Activated CD4-positive, alpha-beta T cell treated with anti-CD3 and anti-CD28 coated beads, Interleukin-2, amount 50 U/mL, for 16 hours (primary cell): ENCODE results near the gene SLC25A38.
"Not testable (repeated sequence)": the region's sequence is repeated elsewhere in the genome, so short reads cannot be mapped to it uniquely, and the experiment has no call there.

Source experiments
- DNase-seq: peaks from one replicate; pipeline ENCODE4 v3.0.0-alpha.2; 2020

The SLC25A38 gene

GRCh38 chr3:39408493-39409372 is 25.6 kb downstream of the SLC25A38 start:
- DNase-seq: peak; percentile 77

- DNase-seq: no peak
Measured at GRCh38 chr3:39409514-39410136, 26.5 kb downstream of the SLC25A38 start.

DNA sequence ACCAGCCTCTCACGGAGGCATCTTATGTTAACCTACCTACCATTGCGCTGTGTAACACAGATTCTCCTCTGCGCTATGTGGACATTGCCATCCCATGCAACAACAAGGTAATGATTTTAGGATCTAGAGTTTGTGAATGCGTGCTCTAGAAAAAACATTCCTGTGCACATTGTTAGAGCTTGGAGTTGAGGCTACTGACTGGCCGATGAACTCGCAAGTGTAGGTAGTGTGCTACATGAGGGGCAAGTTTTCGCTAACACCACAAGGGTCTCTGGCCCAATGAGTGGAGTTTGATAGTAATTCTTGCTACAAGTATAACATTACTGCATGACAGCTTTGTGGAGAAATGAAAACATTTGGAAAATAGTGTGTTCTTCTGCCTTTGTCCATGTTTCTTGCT is 27.7 kb downstream of the SLC25A38 start:
- no peak for DNase-seq

- DNase-seq: no peak
Measured at GRCh38 chr3:39412668-39413260, 29.6 kb downstream of the SLC25A38 start.

GRCh38 chr3:39413691-39414420 is 30.7 kb downstream of the SLC25A38 start:
- DNase-seq: peak; percentile 11

GRCh38 chr3:39414421-39414907 is 31.3 kb downstream of the SLC25A38 start:
- peak; percentile 18 for DNase-seq

GRCh38 chr3:39415302-39415701 is 32.1 kb downstream of the SLC25A38 start:
- peak; percentile 14 for DNase-seq

DNA sequence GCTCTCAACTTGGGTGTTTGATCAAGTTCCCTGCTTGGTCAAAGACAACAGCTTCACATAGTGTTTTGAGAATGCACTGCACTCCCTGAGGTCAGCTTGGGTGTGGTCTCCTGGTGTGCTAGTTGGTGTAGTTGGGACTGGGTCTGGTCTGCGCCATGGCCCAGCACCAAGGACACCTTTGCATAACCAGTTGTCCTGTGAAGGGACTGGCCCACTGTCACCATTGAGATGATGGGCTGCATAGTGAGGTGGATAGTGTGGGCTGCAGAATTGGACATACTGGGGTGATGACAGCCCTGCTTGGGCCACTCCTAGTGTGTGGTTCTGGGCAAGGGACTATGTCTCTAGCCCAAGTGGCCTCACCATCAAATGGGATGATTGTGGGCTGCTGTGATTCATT is 32.8 kb downstream of the SLC25A38 start:
- DNase-seq: peak; percentile 34

GRCh38 chr3:39416998-39417397 is 33.8 kb downstream of the SLC25A38 start:
- DNase-seq: not testable (repeated sequence)

DNA sequence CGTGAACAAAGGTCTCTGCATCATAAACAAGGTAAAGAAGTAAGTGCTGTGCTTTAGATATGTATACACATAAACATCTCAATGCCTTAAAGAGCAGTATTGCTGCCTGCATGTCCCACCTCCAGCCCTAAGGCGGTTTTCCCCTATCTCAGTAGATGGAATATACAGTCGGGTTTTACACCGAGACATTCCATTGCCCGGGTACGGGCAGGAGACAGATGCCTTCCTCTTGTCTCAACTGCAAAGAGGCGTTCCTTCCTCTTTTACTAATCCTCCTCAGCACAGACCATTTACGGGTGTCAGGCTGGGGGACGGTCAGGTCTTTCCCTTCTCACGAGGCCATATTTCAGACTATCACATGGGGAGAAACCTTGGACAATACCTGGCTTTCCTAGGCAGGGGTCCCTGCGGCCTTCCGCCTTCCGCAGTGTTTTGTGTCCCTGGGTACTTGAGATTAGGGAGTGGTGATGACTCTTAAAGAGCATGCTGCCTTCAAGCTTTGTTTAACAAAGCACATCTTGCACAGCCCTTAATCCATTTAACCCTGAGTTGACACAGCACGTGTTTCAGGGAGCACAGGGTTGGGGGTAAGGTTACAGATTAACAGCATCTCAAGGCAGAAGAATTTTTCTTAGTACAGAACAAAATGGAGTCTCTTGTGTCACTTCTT is 35.5 kb downstream of the SLC25A38 start:
- not testable (repeated sequence) for DNase-seq

- DNase-seq: no peak
Measured at GRCh38 chr3:39419742-39420315, 36.7 kb downstream of the SLC25A38 start.

DNA sequence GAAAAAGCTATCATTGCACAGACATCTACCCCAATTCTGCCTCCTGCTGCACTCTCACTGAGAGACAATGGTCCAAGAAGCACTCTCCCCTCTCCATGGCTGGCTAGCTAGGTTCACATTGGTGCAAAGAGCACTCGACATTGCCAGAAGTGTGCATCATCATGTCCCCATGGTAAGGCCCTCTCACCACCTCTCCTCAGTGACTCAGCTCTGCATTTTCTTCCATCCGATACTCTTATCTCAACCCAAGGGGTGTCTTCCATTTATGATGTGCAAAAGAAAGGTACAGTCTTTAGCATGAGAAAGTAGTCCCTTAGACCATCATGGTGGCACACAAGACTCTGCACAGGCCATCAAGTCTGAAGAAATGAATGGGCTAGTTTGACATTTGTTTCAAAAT is 37.4 kb downstream of the SLC25A38 start:
- DNase-seq: no peak

GRCh38 chr3:39423436-39423970 is 40.3 kb downstream of the SLC25A38 start:
- DNase-seq: no peak

GRCh38 chr3:39426312-39426711 is 43.1 kb downstream of the SLC25A38 start:
- no peak for DNase-seq

DNA sequence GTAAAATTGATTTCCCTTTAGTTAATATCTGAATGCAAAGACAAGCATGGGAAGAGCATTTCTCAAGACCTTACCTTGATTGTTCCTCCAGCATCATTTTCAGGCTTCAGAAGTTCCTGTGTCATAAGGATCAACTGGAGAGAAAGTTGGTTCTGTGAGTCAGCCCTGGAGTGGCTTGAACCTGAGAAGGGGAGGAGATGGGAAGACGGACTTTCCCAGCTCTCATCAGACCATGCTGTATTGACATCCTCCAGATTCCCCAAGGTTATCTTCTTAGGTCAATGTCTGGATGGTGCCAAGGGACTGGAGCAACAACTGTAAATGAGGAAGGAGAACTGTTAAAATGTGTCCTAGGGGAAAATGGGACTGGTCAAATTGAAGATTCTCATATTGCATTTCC is 44.3 kb downstream of the SLC25A38 start:
- DNase-seq: no peak

GRCh38 chr3:39428745-39429201 is 45.6 kb downstream of the SLC25A38 start:
- DNase-seq: no peak

DNA sequence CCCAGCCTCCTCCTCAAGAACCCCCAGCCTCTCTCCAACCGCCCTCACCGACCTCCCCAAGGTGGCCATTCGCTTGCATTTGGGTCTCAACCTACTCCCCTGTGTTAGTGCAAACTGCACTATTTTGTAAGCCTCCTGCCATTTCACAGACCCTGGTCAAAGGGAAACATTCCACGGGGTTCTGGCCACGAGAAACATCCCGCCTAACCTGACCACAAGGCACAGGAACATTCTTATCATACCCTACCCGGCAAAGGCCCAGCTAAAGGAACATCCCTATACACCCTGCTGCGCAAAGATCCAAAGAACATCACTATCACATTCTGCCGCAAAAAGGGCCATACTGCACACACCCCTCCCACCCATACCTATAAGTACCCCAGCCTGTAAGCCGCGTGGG is 46.3 kb downstream of the SLC25A38 start:
- DNase-seq: no peak

- DNase-seq: no peak
Measured at GRCh38 chr3:39432342-39432741, 49.2 kb downstream of the SLC25A38 start.

- no peak for DNase-seq
Measured at GRCh38 chr3:39433642-39434041, 50.5 kb downstream of the SLC25A38 start.

DNA sequence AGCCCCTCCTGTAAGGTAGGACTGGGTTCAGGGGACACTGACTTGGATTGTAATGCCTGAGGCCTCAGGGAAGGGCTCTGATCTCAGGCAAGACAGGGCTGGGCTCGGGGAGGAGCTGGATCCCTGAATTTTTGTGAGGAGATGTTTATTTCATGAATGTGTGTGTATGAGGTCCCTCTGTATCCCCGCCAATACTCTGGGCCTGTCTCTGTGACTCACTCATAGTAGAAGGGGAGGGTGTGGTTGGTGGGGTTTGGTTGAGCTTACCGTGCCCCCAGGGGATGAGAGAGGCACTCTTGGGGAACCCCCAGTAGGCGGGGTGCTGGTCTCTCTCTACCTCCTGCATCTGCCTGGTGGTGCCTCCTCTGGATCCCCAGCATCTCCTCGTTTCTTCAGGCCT is 51.4 kb downstream of the SLC25A38 start:
- DNase-seq: no peak

DNA sequence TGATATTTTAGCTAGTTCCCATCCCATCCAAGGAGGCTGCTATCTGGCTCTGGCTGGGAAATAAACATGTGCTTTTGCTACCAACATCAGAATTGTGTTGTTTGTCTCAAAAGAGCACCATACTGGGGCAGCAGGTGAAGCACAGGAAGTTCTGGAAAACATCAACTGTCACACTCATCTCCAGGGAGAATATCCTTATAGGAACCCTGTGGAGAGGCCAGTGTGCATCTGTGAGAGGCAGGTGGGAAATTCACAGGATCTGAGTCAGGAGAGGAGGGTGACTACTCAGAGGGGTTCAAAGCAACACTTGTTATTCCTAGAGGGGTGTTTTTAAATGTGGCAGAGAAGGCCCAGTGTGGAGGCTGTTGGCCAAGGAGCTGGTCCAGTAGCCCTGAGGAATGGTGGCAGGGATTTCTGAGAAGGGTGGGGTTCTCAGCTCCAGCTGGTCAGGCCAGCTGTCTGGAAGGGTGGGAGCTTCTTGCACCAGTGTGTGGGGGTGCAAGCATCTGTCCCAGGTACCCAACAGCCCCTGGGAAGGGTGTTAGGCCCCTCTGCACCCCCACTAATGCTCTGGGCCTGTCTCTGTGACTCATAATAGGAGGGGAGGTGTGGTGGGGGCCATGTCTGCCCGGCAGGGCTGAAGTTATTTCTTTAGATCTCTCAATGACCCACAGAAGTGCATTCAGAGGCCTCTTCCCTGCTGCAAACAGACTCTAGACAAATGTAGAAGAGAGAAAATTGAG is 52.0 kb downstream of the SLC25A38 start:
- no peak for DNase-seq
